Activated B cell treated with CpG ODN at 0.5 μM for 24 hours (primary cell): ENCODE results near the gene MACROD2. TPM values are rescaled to one million over a fixed set of nuclear protein-coding genes. Genes with fewer than 3 reads are reported as not detected.

Experiments used
- ATAC-seq: fragments of 200-7000 bp; cut with Tn5 transposase; one replicate; pipeline ENCODE4 v1.10.0; 2021; ENCODE audit warnings: low read depth, mild to moderate bottlenecking, moderate library complexity
- CTCF ChIA-PET: fragments of 350-600 bp; sonication (Branson Sonifier 250); formaldehyde crosslinking; loops from one replicate; lab custom pipeline; 2021; ENCODE audit warnings: antibody characterized with exemption; lab: Charles Lee
- POLR2A ChIA-PET: fragments of 350-600 bp; sonication (Branson Sonifier 250); formaldehyde crosslinking; loops from one replicate; lab custom pipeline; 2021; ENCODE audit warnings: antibody characterized with exemption; lab: Charles Lee
- DNase-seq: peaks from one replicate; pipeline ENCODE4 v3.0.0; 2022
- H3K27ac Mint-ChIP-seq: one replicate; pipeline ENCODE4 v1.8.0; 2020; ENCODE audit warnings: mixed read lengths
- H3K27me3 Mint-ChIP-seq: one replicate; pipeline ENCODE4 v1.8.0; 2021; ENCODE audit warnings: mixed read lengths
- H3K36me3 Mint-ChIP-seq: one replicate; pipeline ENCODE4 v1.8.0; 2021; ENCODE audit warnings: low read depth, mixed read lengths
- H3K4me1 Mint-ChIP-seq: one replicate; pipeline ENCODE4 v1.8.0; 2021; ENCODE audit warnings: mixed read lengths
- H3K4me3 Mint-ChIP-seq: one replicate; pipeline ENCODE4 v1.8.0; 2020; ENCODE audit warnings: mild to moderate bottlenecking, mixed read lengths
- H3K9me3 Mint-ChIP-seq: one replicate; pipeline ENCODE4 v1.8.0; 2020; ENCODE audit warnings: mixed read lengths
- intact Hi-C: fragments of 100-400 bp; cut with micrococcal nuclease; formaldehyde crosslinking; loops from one replicate; pipeline ENCODE4 v1.15.1; 2024
- total RNA-seq: library from RNA; stranded (reverse); gene quantifications from 2 replicates; pipeline ENCODE4 v1.2.3, GENCODE V29; 2022
- TF ChIP-seq, protein P1 (sequence below): fragments of 200-600 bp; IDR thresholded peaks from one replicate; pipeline ENCODE4 v1.8.0; 2022; ENCODE audit warnings: antibody characterized with exemption, mild to moderate bottlenecking

MACROD2 gene
- total RNA-seq, 1 donor from 2014 or later = 55.1 TPM

DNA sequence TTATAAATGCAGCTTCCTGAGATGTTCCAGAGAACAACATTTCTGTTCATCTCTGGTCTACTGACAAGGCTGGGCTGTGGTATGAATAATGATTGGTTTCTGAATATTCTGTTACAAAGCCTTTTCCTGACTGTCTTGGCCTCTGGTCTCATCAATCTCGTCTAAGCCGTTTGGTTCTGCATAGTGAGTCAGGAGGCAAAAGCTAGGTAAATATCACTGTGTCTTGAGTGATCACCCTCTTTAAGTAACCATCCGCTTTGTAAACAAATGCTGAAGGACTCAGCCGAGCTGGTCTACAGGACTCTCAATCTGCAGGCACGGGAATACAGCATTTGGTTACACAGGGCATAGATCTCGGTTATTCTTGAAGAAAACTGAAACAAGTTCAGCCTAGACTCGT is 2066.0 kb downstream of the MACROD2 start:
- no peak overlapping the region for H3K4me3 Mint-ChIP-seq
- ChIA-PET POLR2A (no interaction called here), CTCF (no interaction called here)
- TF ChIP-seq, protein P1, sequence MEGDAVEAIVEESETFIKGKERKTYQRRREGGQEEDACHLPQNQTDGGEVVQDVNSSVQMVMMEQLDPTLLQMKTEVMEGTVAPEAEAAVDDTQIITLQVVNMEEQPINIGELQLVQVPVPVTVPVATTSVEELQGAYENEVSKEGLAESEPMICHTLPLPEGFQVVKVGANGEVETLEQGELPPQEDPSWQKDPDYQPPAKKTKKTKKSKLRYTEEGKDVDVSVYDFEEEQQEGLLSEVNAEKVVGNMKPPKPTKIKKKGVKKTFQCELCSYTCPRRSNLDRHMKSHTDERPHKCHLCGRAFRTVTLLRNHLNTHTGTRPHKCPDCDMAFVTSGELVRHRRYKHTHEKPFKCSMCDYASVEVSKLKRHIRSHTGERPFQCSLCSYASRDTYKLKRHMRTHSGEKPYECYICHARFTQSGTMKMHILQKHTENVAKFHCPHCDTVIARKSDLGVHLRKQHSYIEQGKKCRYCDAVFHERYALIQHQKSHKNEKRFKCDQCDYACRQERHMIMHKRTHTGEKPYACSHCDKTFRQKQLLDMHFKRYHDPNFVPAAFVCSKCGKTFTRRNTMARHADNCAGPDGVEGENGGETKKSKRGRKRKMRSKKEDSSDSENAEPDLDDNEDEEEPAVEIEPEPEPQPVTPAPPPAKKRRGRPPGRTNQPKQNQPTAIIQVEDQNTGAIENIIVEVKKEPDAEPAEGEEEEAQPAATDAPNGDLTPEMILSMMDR = no peak
- no peaks in the 10 kb centered on the region for H3K27me3 Mint-ChIP-seq
- no peak for ATAC-seq
- no peak for DNase-seq
- peaks cover 17% of the 10 kb centered on the region for H3K4me1 Mint-ChIP-seq
- H3K27ac Mint-ChIP-seq = no peak overlapping the region
- H3K36me3 Mint-ChIP-seq = no peaks in the 10 kb centered on the region
- no peaks in the 10 kb centered on the region for H3K9me3 Mint-ChIP-seq
- intact Hi-C loops = no loop called here

DNA sequence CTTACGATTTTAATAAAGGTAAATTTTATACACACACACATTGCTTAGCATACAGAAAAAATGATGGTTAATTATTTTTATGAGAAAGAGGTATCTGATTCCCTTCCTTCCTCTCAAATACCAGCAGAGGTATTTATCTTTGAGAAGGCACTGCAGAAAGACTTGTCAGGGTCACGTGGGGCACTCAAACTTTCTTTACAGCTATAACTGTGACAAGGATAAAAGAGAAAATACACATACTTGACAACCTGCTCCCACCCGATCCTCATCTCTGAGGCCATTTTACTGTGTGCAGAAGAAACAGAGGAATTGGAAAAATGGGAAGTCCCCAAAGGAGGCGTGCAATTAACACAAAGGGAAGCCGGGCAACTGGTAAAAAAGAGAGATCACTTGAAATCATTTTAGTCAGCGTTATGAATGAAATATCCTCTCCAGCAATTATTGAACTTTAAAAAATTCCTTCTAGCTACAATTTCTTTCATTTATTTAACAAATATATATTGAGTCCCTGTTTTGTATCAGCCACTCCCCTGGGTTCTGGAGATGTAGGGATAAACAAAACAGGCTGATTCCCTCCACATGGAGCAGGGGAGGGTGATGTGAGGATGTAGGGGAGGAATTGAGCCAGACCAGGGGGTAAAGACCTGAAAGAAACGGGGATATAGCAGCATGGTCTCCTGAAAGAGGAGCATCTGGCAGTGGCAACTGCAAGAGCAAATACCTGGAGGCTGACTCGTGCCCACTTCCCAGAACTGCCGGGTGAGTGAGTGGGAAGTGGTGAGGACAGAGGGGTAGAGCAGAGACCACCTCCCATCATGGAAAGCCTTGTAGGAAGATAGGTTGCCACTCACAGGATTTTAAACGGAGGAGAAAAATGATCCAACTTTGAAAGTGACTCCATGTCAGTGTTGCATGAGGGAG is 2067.6 kb downstream of the MACROD2 start:
- ATAC-seq = no peak
- TF ChIP-seq, protein P1 = no peak
- intact Hi-C loops = no loop called here
- Mint-ChIP-seq H3K27me3 (no peaks in the 10 kb centered on the region), H3K27ac (no peak overlapping the region), H3K4me3 (no peak overlapping the region), H3K36me3 (no peaks in the 10 kb centered on the region), H3K4me1 (peaks cover 21% of the 10 kb centered on the region), H3K9me3 (peaks cover 4% of the 10 kb centered on the region)
- DNase-seq = no peak
- ChIA-PET POLR2A (no interaction called here), CTCF (no interaction called here)

DNA sequence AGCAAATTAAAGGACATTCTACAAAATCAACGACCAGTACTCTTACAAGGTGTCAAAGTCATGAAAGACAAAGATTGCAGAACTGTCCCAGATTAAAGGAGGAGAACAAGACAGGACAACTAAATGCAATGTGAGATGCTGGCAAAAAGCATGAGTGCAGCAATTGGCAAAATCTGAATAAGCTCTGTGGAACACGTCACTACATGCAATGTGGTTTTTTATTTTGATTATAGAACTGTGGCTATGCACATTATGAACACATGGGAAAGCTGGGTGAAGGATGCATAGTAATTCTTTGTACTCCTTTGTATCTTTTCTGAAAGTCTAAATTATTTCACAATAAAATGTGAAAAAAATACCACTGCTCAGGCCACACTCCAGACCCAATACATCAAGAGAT is 2068.6 kb downstream of the MACROD2 start:
- ATAC-seq (no peak), DNase-seq (no peak)
- Mint-ChIP-seq H3K27ac (no peak overlapping the region), H3K4me3 (no peak overlapping the region), H3K36me3 (no peaks in the 10 kb centered on the region), H3K9me3 (peaks cover 8% of the 10 kb centered on the region), H3K4me1 (peaks cover 31% of the 10 kb centered on the region), H3K27me3 (no peaks in the 10 kb centered on the region)
- POLR2A ChIA-PET = no interaction called here
- CTCF ChIA-PET = interaction anchor here (1.1 kb wide), 1 partner anchor 134 kb away, joined by 3 read pairs; no protein-coding TSS in a partner anchor
- TF ChIP-seq, protein P1 = no peak
- intact Hi-C loops = no loop called here

DNA sequence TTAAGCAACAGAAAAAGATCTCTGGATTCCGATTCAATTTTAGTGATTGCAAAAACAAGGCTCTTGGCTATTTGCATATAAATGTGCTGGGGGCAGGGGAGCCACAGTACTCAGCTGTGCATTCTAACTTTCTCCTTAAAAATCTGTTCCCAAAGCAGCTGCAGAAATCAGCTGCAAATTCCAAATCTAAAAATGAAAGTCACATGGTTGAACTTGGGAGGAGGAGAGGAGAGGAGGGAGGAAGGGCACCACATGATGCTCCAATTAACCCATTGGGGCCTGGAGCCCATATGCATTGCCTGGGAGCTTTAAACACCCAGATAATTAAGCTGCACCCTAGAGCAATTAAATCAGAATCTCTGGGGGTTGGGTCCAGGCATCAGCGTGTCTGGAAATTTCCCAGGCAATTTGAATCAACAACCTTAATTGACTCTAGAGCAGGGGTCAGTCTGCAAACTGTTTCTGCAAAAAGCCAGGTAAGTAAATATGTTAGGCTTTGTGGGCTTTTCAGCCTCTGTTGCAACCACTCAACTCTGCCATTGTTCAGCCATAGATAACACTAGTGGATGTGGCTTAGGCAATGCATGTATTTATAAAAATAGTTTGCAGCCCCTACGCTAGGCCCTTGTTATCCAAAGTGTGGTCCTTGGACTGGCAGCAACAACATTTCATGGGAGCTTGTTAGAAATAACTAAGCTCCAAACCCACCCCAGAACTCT is 2069.8 kb downstream of the MACROD2 start:
- Mint-ChIP-seq H3K4me1 (peaks cover 44% of the 10 kb centered on the region), H3K27ac (no peak overlapping the region), H3K9me3 (peaks cover 11% of the 10 kb centered on the region), H3K4me3 (no peak overlapping the region), H3K36me3 (no peaks in the 10 kb centered on the region), H3K27me3 (no peaks in the 10 kb centered on the region)
- ATAC-seq (no peak), DNase-seq (no peak)
- CTCF ChIA-PET = no interaction called here
- intact Hi-C loops = no loop called here
- TF ChIP-seq, protein P1 = no peak
- POLR2A ChIA-PET = no interaction called here

DNA sequence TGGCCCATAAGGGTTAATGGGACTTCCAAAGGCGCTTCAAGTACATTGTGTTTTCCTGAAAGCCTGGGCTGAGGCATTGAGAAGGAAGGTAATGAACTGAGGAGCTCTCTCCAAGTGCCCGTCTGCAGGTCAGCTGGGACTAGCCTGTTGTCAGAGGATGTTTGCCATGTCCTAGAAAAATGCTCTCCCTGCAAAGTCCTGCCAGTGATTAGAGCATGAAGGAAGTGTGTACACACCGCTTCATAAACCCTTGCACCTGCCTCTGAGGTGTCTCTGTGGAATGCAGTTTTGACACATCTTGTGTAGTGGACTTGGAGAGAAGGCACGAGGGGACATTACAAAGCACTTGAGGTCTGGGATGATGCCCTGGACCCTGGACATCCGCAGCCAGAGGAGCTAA is 2071.3 kb downstream of the MACROD2 start:
- no peak overlapping the region for H3K4me3 Mint-ChIP-seq
- peaks cover 11% of the 10 kb centered on the region for H3K9me3 Mint-ChIP-seq
- no peak overlapping the region for H3K27ac Mint-ChIP-seq
- no peaks in the 10 kb centered on the region for H3K36me3 Mint-ChIP-seq
- no peak for ATAC-seq
- intact Hi-C loops = no loop called here
- H3K27me3 Mint-ChIP-seq = no peaks in the 10 kb centered on the region
- CTCF ChIA-PET = no interaction called here
- POLR2A ChIA-PET = no interaction called here
- no peak for DNase-seq
- peaks cover 53% of the 10 kb centered on the region for H3K4me1 Mint-ChIP-seq
- TF ChIP-seq, protein P1 = no peak
